Testis (tissue), 2 donors: ENCODE data around the gene EPB41L2.

Source experiments
- POLR2A ChIP-seq: fragments of 450-650 bp; IDR thresholded peaks from one replicate; pipeline ENCODE4 v1.6.1; 2017; ENCODE audit warnings: antibody characterized with exemption, mild to moderate bottlenecking, moderate library complexity
- TF ChIP-seq, protein P1 (sequence below), 3 experiments: fragments of 450-650 bp in 2 of 3; fragments of 200-600 bp in 1 of 3; sonication (generic) in 1 of 3; IDR thresholded peaks; one replicate each; pipeline ENCODE4 v1.5.1; 2016 to 2019; ENCODE audit warnings: antibody characterized with exemption in 3 of 3, mild to moderate bottlenecking in 2 of 3, moderate library complexity in 1 of 3

DNA sequence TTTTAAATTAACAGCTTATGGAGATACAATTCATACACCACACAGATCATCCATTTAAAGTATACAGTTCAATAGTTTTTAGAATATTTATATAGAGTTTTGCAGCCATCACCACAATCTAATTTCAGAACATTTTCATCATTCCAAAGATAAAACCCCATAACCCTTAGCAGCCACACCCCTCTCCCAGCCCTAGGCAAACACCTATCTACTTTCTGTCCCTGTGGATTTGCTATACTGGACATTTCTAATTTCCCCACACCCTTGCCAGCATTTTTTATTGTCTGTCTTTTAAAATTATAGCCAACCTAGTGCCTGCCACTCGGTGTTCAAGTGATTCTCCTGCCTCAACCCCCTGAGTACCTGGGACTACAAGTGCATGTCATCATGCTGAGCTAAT lies 49.2 kb upstream of the EPB41L2 start:
- TF ChIP-seq, protein P1, sequence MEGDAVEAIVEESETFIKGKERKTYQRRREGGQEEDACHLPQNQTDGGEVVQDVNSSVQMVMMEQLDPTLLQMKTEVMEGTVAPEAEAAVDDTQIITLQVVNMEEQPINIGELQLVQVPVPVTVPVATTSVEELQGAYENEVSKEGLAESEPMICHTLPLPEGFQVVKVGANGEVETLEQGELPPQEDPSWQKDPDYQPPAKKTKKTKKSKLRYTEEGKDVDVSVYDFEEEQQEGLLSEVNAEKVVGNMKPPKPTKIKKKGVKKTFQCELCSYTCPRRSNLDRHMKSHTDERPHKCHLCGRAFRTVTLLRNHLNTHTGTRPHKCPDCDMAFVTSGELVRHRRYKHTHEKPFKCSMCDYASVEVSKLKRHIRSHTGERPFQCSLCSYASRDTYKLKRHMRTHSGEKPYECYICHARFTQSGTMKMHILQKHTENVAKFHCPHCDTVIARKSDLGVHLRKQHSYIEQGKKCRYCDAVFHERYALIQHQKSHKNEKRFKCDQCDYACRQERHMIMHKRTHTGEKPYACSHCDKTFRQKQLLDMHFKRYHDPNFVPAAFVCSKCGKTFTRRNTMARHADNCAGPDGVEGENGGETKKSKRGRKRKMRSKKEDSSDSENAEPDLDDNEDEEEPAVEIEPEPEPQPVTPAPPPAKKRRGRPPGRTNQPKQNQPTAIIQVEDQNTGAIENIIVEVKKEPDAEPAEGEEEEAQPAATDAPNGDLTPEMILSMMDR (IDR thresholded peaks at IDR 0.05), result no peak
- no peak for TF ChIP-seq POLR2A
